Spleen (tissue), 7 donors: ENCODE data around the gene FLT4.

Experiments used
- POLR2A ChIP-seq, 3 donors: fragments of 450-650 bp; IDR thresholded peaks; one replicate each; pipeline ENCODE4 v1.5.1; 2017; ENCODE audit warnings: antibody characterized with exemption in 3 of 3, mild to moderate bottlenecking in 1 of 3
- POLR2AphosphoS5 ChIP-seq, 3 donors: sonication (generic); formaldehyde crosslinking; IDR thresholded peaks; one replicate each; pipeline ENCODE4 v1.5.1; 2017; ENCODE audit warnings: antibody characterized with exemption in 3 of 3
- TF ChIP-seq, protein P1 (sequence below), 11 experiments: fragments of 200-600 bp in 7 of 11; fragments of 450-650 bp in 4 of 11; sonication (generic) in 4 of 11; IDR thresholded peaks in 8 of 11; conservative IDR thresholded peaks in 3 of 11; 1 replicate in 7 of 11; 2 replicates in 4 of 11; pipeline versions ENCODE4 v1.4.0 to v1.8.0; 2016 to 2021; ENCODE audit warnings: antibody characterized with exemption in 11 of 11, inconsistent platforms in 4 of 11, mild to moderate bottlenecking in 1 of 11
- donor health status: DM: no; HTN: no; CAD: no; lungs with moderate emphysema.
- donor health status: DM: no; HTN: no; CAD: no.
- donor health status: DM: no; HTN: no; CAD: no.

- TF ChIP-seq, protein P1, sequence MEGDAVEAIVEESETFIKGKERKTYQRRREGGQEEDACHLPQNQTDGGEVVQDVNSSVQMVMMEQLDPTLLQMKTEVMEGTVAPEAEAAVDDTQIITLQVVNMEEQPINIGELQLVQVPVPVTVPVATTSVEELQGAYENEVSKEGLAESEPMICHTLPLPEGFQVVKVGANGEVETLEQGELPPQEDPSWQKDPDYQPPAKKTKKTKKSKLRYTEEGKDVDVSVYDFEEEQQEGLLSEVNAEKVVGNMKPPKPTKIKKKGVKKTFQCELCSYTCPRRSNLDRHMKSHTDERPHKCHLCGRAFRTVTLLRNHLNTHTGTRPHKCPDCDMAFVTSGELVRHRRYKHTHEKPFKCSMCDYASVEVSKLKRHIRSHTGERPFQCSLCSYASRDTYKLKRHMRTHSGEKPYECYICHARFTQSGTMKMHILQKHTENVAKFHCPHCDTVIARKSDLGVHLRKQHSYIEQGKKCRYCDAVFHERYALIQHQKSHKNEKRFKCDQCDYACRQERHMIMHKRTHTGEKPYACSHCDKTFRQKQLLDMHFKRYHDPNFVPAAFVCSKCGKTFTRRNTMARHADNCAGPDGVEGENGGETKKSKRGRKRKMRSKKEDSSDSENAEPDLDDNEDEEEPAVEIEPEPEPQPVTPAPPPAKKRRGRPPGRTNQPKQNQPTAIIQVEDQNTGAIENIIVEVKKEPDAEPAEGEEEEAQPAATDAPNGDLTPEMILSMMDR (IDR thresholded peaks at IDR 0.05 in 8 of 11, conservative IDR thresholded peaks at IDR 0.05 in 3 of 11), result no peak
- TF ChIP-seq POLR2A (IDR thresholded peaks at IDR 0.05) (no peak), POLR2AphosphoS5 (IDR thresholded peaks at IDR 0.05) (peak in 2 of 3 donors; percentile 66 to 68)
These were observed 58.0 kb downstream of the FLT4 start, which contains the start of gene SCGB3A1 for GRCh38 chr5:180591311-180591887.
